Activated T-cell treated with anti-CD3 and anti-CD28 coated beads for 24 hours (primary cell): ENCODE data around the gene DNASE1L2.
"Not testable (repeated sequence)": the region's sequence is repeated elsewhere in the genome, so short reads cannot be mapped to it uniquely, and the experiment has no call there.

ENCODE experiments used
- DNase-seq: peaks from one replicate; pipeline ENCODE4 v3.0.0-alpha.2; 2020; ENCODE audit warnings: low read depth

The DNASE1L2 gene

GRCh38 chr16:2236337-2237101 lies at the start of gene DNASE1L2:
Gene DNASE1L2 (plus strand): TSS chr16:2236444. CDS start chr16:2236817, 373 bp downstream.
- DNase-seq: no peak

- no peak for DNase-seq
These were observed 49.7 kb upstream of the DNASE1L2 start for GRCh38 chr16:2186505-2186904.

- DNase-seq: no peak
These were observed 49.0 kb upstream of the DNASE1L2 start for GRCh38 chr16:2187212-2187611.

GRCh38 chr16:2188395-2188794 lies 47.8 kb upstream of the DNASE1L2 start:
- DNase-seq: no peak

- no peak for DNase-seq
These were observed 46.9 kb upstream of the DNASE1L2 start for GRCh38 chr16:2189252-2189893.

GRCh38 chr16:2190002-2190658 lies 46.1 kb upstream of the DNASE1L2 start:
- DNase-seq: no peak

- DNase-seq: no peak
These were observed 45.4 kb upstream of the DNASE1L2 start for GRCh38 chr16:2190659-2191445.

- DNase-seq: no peak
These were observed 44.9 kb upstream of the DNASE1L2 start for GRCh38 chr16:2191446-2191706.

- DNase-seq: no peak
These were observed 41.9 kb upstream of the DNASE1L2 start for GRCh38 chr16:2194166-2194834.

- DNase-seq: no peak
These were observed 41.4 kb upstream of the DNASE1L2 start for GRCh38 chr16:2194852-2195321.

- DNase-seq: no peak
These were observed 40.7 kb upstream of the DNASE1L2 start for GRCh38 chr16:2195322-2196161.

- DNase-seq: no peak
These were observed 39.9 kb upstream of the DNASE1L2 start, which contains the start of gene CASKIN1 for GRCh38 chr16:2196162-2196980. Gene CASKIN1 (minus strand): TSS chr16:2196605. CDS start chr16:2196432, 173 bp downstream.

GRCh38 chr16:2196981-2197511 lies 39.2 kb upstream of the DNASE1L2 start:
- DNase-seq: no peak

- no peak for DNase-seq
These were observed 38.5 kb upstream of the DNASE1L2 start for GRCh38 chr16:2197765-2198164.

- DNase-seq: no peak
These were observed 38.0 kb upstream of the DNASE1L2 start for GRCh38 chr16:2198283-2198682.

- no peak for DNase-seq
These were observed 37.1 kb upstream of the DNASE1L2 start for GRCh38 chr16:2199095-2199494.

- no peak for DNase-seq
These were observed 36.6 kb upstream of the DNASE1L2 start for GRCh38 chr16:2199621-2200139.

- DNase-seq: no peak
These were observed 35.9 kb upstream of the DNASE1L2 start for GRCh38 chr16:2200313-2200712.

- not testable (repeated sequence) for DNase-seq
These were observed 33.0 kb upstream of the DNASE1L2 start for GRCh38 chr16:2203119-2203688.
